Heart left ventricle (tissue), 13 donors: ENCODE data around the gene SLC25A47.

Experiments
- POLR2A ChIP-seq, 2 donors: fragments of 450-650 bp; IDR thresholded peaks; one replicate each; pipeline ENCODE4 v1.6.1; 2017; ENCODE audit warnings: antibody characterized with exemption in 2 of 2, mild to moderate bottlenecking in 2 of 2, moderate library complexity in 2 of 2
- TF ChIP-seq, protein P1 (sequence below), 12 donors: fragments of 200-600 bp; sonication (generic) in 4 of 12; IDR thresholded peaks; one replicate each; pipeline versions ENCODE4 v1.5.0 to v1.8.0; 2018 to 2022; ENCODE audit warnings: antibody characterized with exemption in 12 of 12, mild to moderate bottlenecking in 5 of 12
- donor health status: ischemic (EF 13 %, LVEDD 7.1; RV severe dilation, severe dysfunction).
- donor health status: DM: no; HTN: yes; CAD: no.
- donor health status: DM: no; HTN: no; CAD: no.
- donor health status: ischemic (EF 25% LVEDD 6.9; RV normal size, moderate dysfunction).
- donor health status: ischemic (EF 25% LVEDD 5.7; RV mildly dilated, moderate dysfunction).
- donor health status: ischemic (EF 35%, LVEDD 5.7; RV mildly dilated, moderate dysfunction).
- donor health status: nonischemic (EF 11% LVEDD 7.7; RV severe dilation, severe dysfunction).
- donor health status: DM: yes; HTN: yes; CAD: no.
- donor health status: PGD.
- donor health status: ischemic (EF 29% LVEDD 5.4; RV normal size, mild dysfunction).
- donor health status: nonischemic (EF 23%, LVEDD 6.1; RV moderate dilation, normal function).

- no peak for TF ChIP-seq POLR2A (IDR thresholded peaks at IDR 0.05)
- TF ChIP-seq, protein P1, sequence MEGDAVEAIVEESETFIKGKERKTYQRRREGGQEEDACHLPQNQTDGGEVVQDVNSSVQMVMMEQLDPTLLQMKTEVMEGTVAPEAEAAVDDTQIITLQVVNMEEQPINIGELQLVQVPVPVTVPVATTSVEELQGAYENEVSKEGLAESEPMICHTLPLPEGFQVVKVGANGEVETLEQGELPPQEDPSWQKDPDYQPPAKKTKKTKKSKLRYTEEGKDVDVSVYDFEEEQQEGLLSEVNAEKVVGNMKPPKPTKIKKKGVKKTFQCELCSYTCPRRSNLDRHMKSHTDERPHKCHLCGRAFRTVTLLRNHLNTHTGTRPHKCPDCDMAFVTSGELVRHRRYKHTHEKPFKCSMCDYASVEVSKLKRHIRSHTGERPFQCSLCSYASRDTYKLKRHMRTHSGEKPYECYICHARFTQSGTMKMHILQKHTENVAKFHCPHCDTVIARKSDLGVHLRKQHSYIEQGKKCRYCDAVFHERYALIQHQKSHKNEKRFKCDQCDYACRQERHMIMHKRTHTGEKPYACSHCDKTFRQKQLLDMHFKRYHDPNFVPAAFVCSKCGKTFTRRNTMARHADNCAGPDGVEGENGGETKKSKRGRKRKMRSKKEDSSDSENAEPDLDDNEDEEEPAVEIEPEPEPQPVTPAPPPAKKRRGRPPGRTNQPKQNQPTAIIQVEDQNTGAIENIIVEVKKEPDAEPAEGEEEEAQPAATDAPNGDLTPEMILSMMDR (IDR thresholded peaks at IDR 0.05): no peak
Observed at GRCh38 chr14:100325958-100326357, 2.8 kb downstream of the SLC25A47 start.
